K562 (cell line): ENCODE results near the gene EIF3I. TPM values are rescaled to one million over a fixed set of nuclear protein-coding genes. Genes with fewer than 3 reads are reported as not detected.

Experiments used
- SIX5 ChIP-seq, 2 experiments: IDR thresholded peaks; 2 replicates each; pipeline ENCODE4 v1.6.1; 2011; ENCODE audit warnings: low read length in 2 of 2, borderline replicate concordance in 1 of 2, low read depth in 1 of 2, mild to moderate bottlenecking in 1 of 2, moderate library complexity in 1 of 2; ENCODE audit not compliant: insufficient read depth in 1 of 2
- polyA plus RNA-seq, 8 experiments: library from polyadenylated mRNA; depleted of rRNA in 4 of 8; stranded (reverse) in 5 of 8; unstranded in 3 of 8; fragments of >200 nt; fragmentation: Nextera tagmentation in 2 of 8; fragmentation: Illumina TruSeq in 1 of 8; extraction: Ambion mirVana in 2 of 8; extraction: Trizol in 1 of 8; gene quantifications; 2 replicates each; pipeline versions ENCODE4 v1.2.1 to v1.2.3, GENCODE V29; 2011 to 2014; ENCODE audit warnings: inconsistent platforms in 1 of 8, missing spikeins in 1 of 8
- total RNA-seq, 7 experiments: library from RNA; depleted of rRNA in 6 of 7; stranded (reverse); fragments of >200 nt in 6 of 7; fragmentation: Illumina TruSeq in 2 of 7; extraction: Trizol in 2 of 7; gene quantifications; 2 replicates each; pipeline versions ENCODE4 v1.2.1 to v1.2.3, GENCODE V29; 2011 to 2021; ENCODE audit warnings: low replicate concordance in 1 of 7
- TF ChIP-seq, protein P1 (sequence below), 2 experiments: fragments of 450-650 bp in 1 of 2; sonication (generic) in 1 of 2; formaldehyde crosslinking in 1 of 2; IDR thresholded peaks; 2 replicates each; pipeline versions ENCODE4 v1.7.1 to v1.9.0; 2016 to 2022; ENCODE audit warnings: inconsistent platforms in 1 of 2, mild to moderate bottlenecking in 1 of 2, missing genetic modification reagents in 1 of 2
- TF ChIP-seq, protein P2 (sequence below), 2 experiments: IDR thresholded peaks in 1 of 2; conservative IDR thresholded peaks in 1 of 2; 2 replicates each; pipeline ENCODE4 v1.6.1; 2016; ENCODE audit warnings: low read depth in 2 of 2, mild to moderate bottlenecking in 1 of 2, missing compliant biosample characterization in 1 of 2, missing genetic modification characterization in 1 of 2, moderate library complexity in 1 of 2
- TF ChIP-seq, protein P3 (sequence below): fragments of 250-450 bp; sonication (Bioruptor Pico); IDR thresholded peaks from 2 replicates; pipeline ENCODE4 v1.4.0; 2020; ENCODE audit warnings: mild to moderate bottlenecking, moderate library complexity

Gene EIF3I
- total and polyA plus RNA-seq, 9 of the 15 experiments (the other 6 are each of a cell fraction or from before 2014, with no cell fraction given): 414 to 1,526 (median 635) TPM

DNA sequence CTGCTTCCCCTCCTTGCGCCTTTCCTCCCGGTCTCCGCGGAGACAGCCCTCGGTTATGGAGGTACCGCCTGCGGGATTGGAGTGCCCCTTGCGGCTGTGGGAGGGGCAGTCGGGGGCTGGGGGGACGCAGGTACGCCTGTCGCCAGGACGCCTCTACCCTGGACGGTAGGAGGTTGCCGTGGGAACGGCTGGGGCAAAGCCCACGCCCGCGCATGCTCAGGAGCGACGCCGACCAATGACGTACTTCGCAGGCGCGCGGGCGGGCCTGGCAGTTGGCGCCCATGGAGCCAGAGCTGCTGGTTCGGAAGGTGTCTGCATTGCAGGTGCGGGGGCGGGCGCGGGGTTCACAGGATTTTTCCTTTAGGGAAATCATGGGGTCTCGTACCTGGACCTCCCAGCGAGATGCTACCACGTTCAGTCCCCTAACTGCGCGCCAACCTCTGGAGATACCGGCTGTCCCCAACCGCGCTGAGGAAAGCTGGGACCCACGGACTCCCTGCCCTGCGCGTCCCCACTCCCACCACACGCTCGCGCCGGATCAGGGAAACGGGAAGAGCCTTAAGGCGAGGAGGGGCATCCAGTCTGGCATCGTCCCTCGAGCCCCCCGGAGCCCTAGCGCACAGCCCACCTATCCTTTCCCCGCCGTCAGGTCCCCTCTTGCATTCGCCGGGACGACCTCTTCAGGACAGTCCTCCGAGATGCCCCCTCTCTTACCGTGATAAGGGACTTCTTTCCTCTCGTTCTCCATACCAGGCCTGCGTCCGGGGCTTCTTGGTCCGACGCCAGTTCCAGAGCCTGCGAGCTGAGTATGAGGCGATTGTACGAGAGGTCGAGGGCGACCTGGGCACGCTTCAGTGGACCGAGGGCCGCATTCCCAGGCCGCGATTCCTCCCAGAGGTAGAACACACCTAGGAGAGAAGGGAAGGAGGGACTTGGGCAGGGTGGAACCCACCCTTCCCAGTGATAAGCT is 16.5 kb upstream of the EIF3I start, which contains the start of gene IQCC (continued):
- TF ChIP-seq, protein P1, sequence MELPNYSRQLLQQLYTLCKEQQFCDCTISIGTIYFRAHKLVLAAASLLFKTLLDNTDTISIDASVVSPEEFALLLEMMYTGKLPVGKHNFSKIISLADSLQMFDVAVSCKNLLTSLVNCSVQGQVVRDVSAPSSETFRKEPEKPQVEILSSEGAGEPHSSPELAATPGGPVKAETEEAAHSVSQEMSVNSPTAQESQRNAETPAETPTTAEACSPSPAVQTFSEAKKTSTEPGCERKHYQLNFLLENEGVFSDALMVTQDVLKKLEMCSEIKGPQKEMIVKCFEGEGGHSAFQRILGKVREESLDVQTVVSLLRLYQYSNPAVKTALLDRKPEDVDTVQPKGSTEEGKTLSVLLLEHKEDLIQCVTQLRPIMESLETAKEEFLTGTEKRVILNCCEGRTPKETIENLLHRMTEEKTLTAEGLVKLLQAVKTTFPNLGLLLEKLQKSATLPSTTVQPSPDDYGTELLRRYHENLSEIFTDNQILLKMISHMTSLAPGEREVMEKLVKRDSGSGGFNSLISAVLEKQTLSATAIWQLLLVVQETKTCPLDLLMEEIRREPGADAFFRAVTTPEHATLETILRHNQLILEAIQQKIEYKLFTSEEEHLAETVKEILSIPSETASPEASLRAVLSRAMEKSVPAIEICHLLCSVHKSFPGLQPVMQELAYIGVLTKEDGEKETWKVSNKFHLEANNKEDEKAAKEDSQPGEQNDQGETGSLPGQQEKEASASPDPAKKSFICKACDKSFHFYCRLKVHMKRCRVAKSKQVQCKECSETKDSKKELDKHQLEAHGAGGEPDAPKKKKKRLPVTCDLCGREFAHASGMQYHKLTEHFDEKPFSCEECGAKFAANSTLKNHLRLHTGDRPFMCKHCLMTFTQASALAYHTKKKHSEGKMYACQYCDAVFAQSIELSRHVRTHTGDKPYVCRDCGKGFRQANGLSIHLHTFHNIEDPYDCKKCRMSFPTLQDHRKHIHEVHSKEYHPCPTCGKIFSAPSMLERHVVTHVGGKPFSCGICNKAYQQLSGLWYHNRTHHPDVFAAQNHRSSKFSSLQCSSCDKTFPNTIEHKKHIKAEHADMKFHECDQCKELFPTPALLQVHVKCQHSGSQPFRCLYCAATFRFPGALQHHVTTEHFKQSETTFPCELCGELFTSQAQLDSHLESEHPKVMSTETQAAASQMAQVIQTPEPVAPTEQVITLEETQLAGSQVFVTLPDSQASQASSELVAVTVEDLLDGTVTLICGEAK (IDR thresholded peaks at IDR 0.05): no peak
- TF ChIP-seq, protein P1 (CRISPR knock-in tag; IDR thresholded peaks at IDR 0.05): no peak
- TF ChIP-seq, protein P2, sequence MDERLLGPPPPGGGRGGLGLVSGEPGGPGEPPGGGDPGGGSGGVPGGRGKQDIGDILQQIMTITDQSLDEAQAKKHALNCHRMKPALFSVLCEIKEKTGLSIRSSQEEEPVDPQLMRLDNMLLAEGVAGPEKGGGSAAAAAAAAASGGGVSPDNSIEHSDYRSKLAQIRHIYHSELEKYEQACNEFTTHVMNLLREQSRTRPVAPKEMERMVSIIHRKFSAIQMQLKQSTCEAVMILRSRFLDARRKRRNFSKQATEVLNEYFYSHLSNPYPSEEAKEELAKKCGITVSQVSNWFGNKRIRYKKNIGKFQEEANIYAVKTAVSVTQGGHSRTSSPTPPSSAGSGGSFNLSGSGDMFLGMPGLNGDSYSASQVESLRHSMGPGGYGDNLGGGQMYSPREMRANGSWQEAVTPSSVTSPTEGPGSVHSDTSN (CRISPR knock-in tag; IDR thresholded peaks at IDR 0.05; ENCODE audit: low read depth): no peak
- TF ChIP-seq, protein P2 (tag; conservative IDR thresholded peaks at IDR 0.05; ENCODE audit: low read depth): no peak
- no peak for TF ChIP-seq SIX5 (IDR thresholded peaks at IDR 0.05; ENCODE audit: borderline replicate concordance in 1 of 2, insufficient read depth in 1 of 2, low read depth in 1 of 2, low read length in 2 of 2)
- TF ChIP-seq, protein P3, sequence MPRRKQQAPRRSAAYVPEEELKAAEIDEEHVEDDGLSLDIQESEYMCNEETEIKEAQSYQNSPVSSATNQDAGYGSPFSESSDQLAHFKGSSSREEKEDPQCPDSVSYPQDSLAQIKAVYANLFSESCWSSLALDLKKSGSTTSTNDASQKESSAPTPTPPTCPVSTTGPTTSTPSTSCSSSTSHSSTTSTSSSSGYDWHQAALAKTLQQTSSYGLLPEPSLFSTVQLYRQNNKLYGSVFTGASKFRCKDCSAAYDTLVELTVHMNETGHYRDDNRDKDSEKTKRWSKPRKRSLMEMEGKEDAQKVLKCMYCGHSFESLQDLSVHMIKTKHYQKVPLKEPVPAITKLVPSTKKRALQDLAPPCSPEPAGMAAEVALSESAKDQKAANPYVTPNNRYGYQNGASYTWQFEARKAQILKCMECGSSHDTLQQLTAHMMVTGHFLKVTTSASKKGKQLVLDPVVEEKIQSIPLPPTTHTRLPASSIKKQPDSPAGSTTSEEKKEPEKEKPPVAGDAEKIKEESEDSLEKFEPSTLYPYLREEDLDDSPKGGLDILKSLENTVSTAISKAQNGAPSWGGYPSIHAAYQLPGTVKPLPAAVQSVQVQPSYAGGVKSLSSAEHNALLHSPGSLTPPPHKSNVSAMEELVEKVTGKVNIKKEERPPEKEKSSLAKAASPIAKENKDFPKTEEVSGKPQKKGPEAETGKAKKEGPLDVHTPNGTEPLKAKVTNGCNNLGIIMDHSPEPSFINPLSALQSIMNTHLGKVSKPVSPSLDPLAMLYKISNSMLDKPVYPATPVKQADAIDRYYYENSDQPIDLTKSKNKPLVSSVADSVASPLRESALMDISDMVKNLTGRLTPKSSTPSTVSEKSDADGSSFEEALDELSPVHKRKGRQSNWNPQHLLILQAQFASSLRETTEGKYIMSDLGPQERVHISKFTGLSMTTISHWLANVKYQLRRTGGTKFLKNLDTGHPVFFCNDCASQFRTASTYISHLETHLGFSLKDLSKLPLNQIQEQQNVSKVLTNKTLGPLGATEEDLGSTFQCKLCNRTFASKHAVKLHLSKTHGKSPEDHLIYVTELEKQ (CRISPR knock-in tag): no peak
